Measurements from ENCODE around the gene PCDHGA1. TPM values are rescaled to one million over a fixed set of nuclear protein-coding genes. Genes with fewer than 3 reads are reported as not detected.

Gene PCDHGA1
- total RNA-seq, 4 donors from 2014 or later, result 0.90 to 2.5 (median 1.8) TPM

DNA sequence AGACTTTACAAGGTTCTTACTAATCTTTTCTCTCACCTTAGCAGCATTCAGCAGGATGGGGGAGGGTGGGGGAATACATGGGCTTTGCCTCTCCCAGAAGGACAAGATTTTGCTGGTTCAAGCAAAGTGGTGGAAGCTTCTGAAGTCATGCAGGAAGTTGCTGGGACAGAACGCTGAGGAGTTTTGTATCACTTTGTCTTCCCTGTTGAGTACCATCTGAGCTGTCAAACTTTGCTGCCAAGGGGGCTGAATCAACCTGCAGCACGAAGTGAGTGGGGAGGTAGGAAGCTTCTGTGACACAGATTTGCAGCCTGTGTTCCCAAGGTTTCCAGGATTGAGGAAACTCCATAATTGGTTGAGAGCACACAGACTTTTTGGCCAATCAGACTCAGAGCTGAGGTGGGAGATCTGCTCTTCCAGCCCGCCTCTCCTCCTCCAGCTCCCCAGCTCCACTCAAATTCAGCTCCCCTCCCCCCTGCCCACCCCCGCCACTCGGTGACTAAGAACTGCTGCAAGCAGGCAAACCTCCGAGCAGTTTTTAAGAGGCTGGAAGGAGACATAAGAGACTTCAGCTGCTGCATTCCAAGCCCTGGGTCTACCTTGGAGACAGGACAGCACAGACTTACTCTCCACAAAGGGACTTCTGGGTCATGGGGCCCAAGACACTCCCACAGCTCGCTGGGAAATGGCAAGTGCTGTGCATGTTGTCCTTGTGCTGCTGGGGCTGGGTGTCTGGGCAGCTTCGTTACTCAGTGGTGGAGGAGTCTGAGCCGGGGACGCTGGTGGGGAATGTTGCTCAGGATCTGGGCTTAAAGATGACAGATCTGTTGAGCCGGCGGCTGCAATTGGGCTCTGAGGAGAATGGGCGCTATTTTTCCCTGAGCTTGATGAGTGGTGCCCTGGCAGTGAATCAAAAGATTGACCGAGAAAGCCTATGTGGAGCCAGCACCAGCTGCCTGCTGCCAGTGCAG lies 158.6 kb downstream of the PCDHGA1 start, which contains the start of gene PCDHGC5:
TSS of gene PCDHGC5 (plus strand) at position 491 of the 971 bp plus-strand sequence. CDS start at position 651, 160 bp downstream.
- no peak within 1 kb of the TSS for H3K4me3 ChIP-seq
- no peak within 1 kb of the TSS for H3K27ac ChIP-seq
- whole genome bisulfite sequencing, 2 donors, result 75% methylated on average over 11 to 14 of the region's 14 CpGs
- no peak for TF ChIP-seq POLR2A (IDR thresholded peaks at IDR 0.05)
- TF ChIP-seq EP300 (IDR thresholded peaks at IDR 0.05), result no peak
- TF ChIP-seq, protein P1, sequence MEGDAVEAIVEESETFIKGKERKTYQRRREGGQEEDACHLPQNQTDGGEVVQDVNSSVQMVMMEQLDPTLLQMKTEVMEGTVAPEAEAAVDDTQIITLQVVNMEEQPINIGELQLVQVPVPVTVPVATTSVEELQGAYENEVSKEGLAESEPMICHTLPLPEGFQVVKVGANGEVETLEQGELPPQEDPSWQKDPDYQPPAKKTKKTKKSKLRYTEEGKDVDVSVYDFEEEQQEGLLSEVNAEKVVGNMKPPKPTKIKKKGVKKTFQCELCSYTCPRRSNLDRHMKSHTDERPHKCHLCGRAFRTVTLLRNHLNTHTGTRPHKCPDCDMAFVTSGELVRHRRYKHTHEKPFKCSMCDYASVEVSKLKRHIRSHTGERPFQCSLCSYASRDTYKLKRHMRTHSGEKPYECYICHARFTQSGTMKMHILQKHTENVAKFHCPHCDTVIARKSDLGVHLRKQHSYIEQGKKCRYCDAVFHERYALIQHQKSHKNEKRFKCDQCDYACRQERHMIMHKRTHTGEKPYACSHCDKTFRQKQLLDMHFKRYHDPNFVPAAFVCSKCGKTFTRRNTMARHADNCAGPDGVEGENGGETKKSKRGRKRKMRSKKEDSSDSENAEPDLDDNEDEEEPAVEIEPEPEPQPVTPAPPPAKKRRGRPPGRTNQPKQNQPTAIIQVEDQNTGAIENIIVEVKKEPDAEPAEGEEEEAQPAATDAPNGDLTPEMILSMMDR (IDR thresholded peaks at IDR 0.05), result no peak
- peaks cover 0 to 60% (median 0%) of the 10 kb centered on the region in 3 donors for H3K36me3 ChIP-seq
- no peaks in the 10 kb centered on the region for H3K9me3 ChIP-seq
- no peaks in the 10 kb centered on the region for H3K27me3 ChIP-seq
- no peak for DNase-seq (ENCODE audit: low spot score in 2 of 2)
- peaks cover 0 to 43% (median 18%) of the 10 kb centered on the region in 4 donors for H3K4me1 ChIP-seq

- H3K4me1 ChIP-seq, result peaks cover 0 to 43% (median 15%) of the 10 kb centered on the region in 4 donors
- H3K27me3 ChIP-seq, result no peaks in the 10 kb centered on the region
- H3K4me3 ChIP-seq, result no peak overlapping the region
- H3K27ac ChIP-seq, result no peak overlapping the region
- H3K9me3 ChIP-seq, result no peaks in the 10 kb centered on the region
- DNase-seq (ENCODE audit: low spot score in 2 of 2), result no peak
- 94 to 95% methylated on average over 10 of the region's 10 CpGs for whole genome bisulfite sequencing, 2 donors
- peaks cover 0 to 63% (median 0%) of the 10 kb centered on the region in 3 donors for H3K36me3 ChIP-seq
- TF ChIP-seq, protein P1 (IDR thresholded peaks at IDR 0.05), result no peak
- no peak for TF ChIP-seq EP300 (IDR thresholded peaks at IDR 0.05)
- TF ChIP-seq POLR2A (IDR thresholded peaks at IDR 0.05), result no peak
Observed at GRCh38 chr5:141489841-141490240, 159.5 kb downstream of the PCDHGA1 start.

DNA sequence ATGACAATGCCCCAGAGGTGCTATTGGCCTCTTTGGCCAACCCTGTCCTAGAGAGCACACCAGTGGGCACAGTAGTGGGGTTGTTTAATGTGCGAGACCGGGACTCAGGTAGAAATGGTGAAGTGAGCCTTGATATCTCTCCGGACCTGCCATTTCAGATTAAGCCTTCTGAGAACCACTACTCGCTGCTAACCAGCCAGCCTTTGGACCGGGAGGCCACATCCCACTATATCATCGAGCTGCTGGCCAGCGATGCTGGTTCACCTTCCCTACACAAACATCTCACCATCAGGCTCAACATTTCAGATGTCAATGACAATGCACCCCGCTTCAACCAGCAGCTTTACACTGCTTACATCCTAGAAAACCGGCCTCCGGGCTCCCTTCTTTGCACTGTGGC lies 160.0 kb downstream of the PCDHGA1 start:
- no peak for TF ChIP-seq POLR2A (IDR thresholded peaks at IDR 0.05)
- TF ChIP-seq EP300 (IDR thresholded peaks at IDR 0.05), result no peak
- TF ChIP-seq, protein P1 (IDR thresholded peaks at IDR 0.05), result no peak
- no peak overlapping the region for H3K27ac ChIP-seq
- H3K27me3 ChIP-seq, result no peaks in the 10 kb centered on the region
- no peak for DNase-seq (ENCODE audit: low spot score in 2 of 2)
- H3K9me3 ChIP-seq, result no peaks in the 10 kb centered on the region
- peaks cover 0 to 65% (median 0%) of the 10 kb centered on the region in 3 donors for H3K36me3 ChIP-seq
- peaks cover 0 to 41% (median 12%) of the 10 kb centered on the region in 4 donors for H3K4me1 ChIP-seq
- 95 to 96% methylated on average over 10 of the region's 10 CpGs for WGBS, 2 donors
- no peak overlapping the region for H3K4me3 ChIP-seq

DNA sequence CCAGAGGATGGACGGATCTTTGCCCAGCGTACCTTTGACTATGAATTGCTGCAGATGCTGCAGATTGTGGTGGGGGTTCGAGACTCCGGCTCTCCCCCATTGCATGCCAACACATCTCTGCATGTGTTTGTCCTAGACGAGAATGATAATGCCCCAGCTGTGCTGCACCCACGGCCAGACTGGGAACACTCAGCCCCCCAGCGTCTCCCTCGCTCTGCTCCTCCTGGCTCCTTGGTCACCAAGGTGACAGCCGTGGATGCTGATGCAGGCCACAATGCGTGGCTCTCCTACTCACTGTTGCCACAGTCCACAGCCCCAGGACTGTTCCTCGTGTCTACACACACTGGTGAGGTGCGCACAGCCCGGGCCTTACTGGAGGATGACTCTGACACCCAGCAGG lies 160.5 kb downstream of the PCDHGA1 start:
- H3K27ac ChIP-seq, result no peak overlapping the region
- H3K4me3 ChIP-seq, result no peak overlapping the region
- peaks cover 0 to 36% (median 12%) of the 10 kb centered on the region in 4 donors for H3K4me1 ChIP-seq
- 90 to 93% methylated on average over 10 of the region's 13 CpGs for WGBS, 2 donors
- peaks cover 0 to 62% (median 0%) of the 10 kb centered on the region in 3 donors for H3K36me3 ChIP-seq
- no peaks in the 10 kb centered on the region for H3K9me3 ChIP-seq
- H3K27me3 ChIP-seq, result no peaks in the 10 kb centered on the region
- TF ChIP-seq, protein P1 (IDR thresholded peaks at IDR 0.05), result no peak
- TF ChIP-seq EP300 (IDR thresholded peaks at IDR 0.05) (no peak), POLR2A (IDR thresholded peaks at IDR 0.05) (no peak)
- DNase-seq (ENCODE audit: low spot score in 2 of 2), result no peak

Data from tibial nerve (tissue), 4 donors.